ENCODE data around the gene OSER1. TPM values are rescaled to one million over a fixed set of nuclear protein-coding genes. Genes with fewer than 3 reads are reported as not detected.

Gene OSER1
- total and polyA plus RNA-seq, 2 of the 8 experiments (the other 6 are each of a cell fraction or from before 2014, with no cell fraction given): 24.5 to 31.8 TPM

DNA sequence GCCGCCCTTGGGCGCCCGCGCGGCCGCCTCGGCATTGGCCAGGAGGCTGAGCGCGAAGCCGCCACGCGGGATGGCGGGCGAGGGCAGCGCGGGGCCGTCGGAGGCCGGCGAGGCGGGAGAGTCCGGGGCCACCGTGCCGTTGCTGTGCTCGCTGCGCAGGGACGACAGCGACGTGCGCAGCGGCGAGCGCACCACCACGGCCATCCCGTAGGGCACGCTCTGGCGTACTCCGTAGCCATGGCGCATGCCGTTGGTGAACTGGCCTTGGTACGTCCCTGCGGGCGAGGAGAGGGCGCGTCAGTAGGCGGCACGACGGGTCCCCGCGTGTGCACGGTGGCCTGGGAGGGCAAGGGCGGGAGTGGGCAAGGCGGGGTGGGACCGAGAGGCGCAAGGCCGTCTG lies 50.4 kb downstream of the OSER1 start:
- Histone ChIP-seq H3K23ac (ENCODE audit: insufficient read length) (no peak overlapping the region), H3K4me2 (ENCODE audit: insufficient read depth in 1 of 2, low read depth in 2 of 2, low read length in 2 of 2) (no peak overlapping the region), H3K36me3 (ENCODE audit: control insufficient read depth in 2 of 4, insufficient read depth in 4 of 4, low read length in 3 of 4) (no peaks in the 10 kb centered on the region), H3K9ac (replicated peaks in 1 of 4; ENCODE audit: extremely low read depth in 1 of 4, low read depth in 3 of 4, low read length in 3 of 4) (no peak overlapping the region), H2AFZ (ENCODE audit: low read length) (no peak overlapping the region), H4K8ac (ENCODE audit: extremely low read depth, insufficient read depth, low read length) (peak overlapping the region; percentile 30; the same call in 1 of the 2 replicates), H4K5ac (ENCODE audit: insufficient read length, low read depth, low read length) (no peak overlapping the region), H3K18ac (ENCODE audit: extremely low read depth, low read length) (no peak overlapping the region), H3K23me2 (ENCODE audit: low read depth, low read length) (peaks cover 9% of the 10 kb centered on the region; the same call in 1 of the 2 replicates), H2BK15ac (ENCODE audit: low read length) (no peak overlapping the region), H2BK5ac (ENCODE audit: low read depth, low read length) (no peak overlapping the region), H3K14ac (ENCODE audit: insufficient read length) (no peak overlapping the region), H3K4me1 (replicated peaks in 1 of 4; ENCODE audit: control insufficient read depth in 3 of 4, insufficient read depth in 4 of 4, low read length in 3 of 4) (no peaks in the 10 kb centered on the region), H2BK20ac (ENCODE audit: low read length) (no peak overlapping the region), H3K79me2 (ENCODE audit: control insufficient read depth in 1 of 2, insufficient read depth in 2 of 2, low read length in 2 of 2) (no peaks in the 10 kb centered on the region), H2BK120ac (replicated peaks; ENCODE audit: low read depth, low read length) (no peak overlapping the region), H2AK5ac (ENCODE audit: low read depth, low read length) (no peak overlapping the region), H4K91ac (replicated peaks; ENCODE audit: insufficient read length, low read length) (no peak overlapping the region), H3K4ac (replicated peaks; ENCODE audit: insufficient read length, low read depth, low read length) (no peak overlapping the region), H3K27me3 (replicated peaks in 1 of 4; ENCODE audit: control insufficient read depth in 3 of 4, extremely low read depth in 1 of 4, insufficient read depth in 3 of 4, low read length in 3 of 4) (no peaks in the 10 kb centered on the region), H3K79me1 (ENCODE audit: low read depth, low read length) (no peaks in the 10 kb centered on the region), H3K27ac (ENCODE audit: low read depth, low read length) (no peak overlapping the region), H2BK12ac (ENCODE audit: low read depth, low read length) (peak overlapping the region; percentile 6; the same call in 1 of the 2 replicates), H3K56ac (replicated peaks; ENCODE audit: insufficient read length, low read depth, low read length) (no peak overlapping the region), H4K20me1 (replicated peaks in 1 of 2; ENCODE audit: control insufficient read depth in 1 of 2, insufficient read depth in 2 of 2, low read length in 2 of 2) (no peaks in the 10 kb centered on the region), H3K9me3 (ENCODE audit: insufficient read depth in 2 of 2, low read depth in 1 of 2, low read length in 1 of 2) (no peaks in the 10 kb centered on the region), H3K4me3 (ENCODE audit: extremely low read depth in 1 of 4, insufficient read depth in 2 of 4, low read depth in 3 of 4, low read length in 4 of 4) (no peak overlapping the region)
- FAIRE-seq (no peak), DNase-seq (ENCODE audit: low read depth in 1 of 2, low spot score in 2 of 2) (no peak)
- POLR2A ChIA-PET (ENCODE audit: partially characterized antibody): no interaction called here
- WGBS, 2 experiments (ENCODE audit: extremely low coverage in 1 of 2, insufficient coverage in 1 of 2, insufficient read length in 1 of 2, insufficient replicate concordance in 2 of 2, low coverage in 1 of 2, low lambda C conversion rate in 2 of 2, missing lambda C conversion rate in 1 of 2): 98% methylated on average over 37 of the region's 56 CpGs; no CpG with 5 or more reads in 1 of the 2 experiments
- CTCF ChIA-PET (ENCODE audit: partially characterized antibody): interaction anchor here (1.0 to 1.5 kb wide), 3 partner anchors 8 to 41 kb away, joined by 3 to 4 read pairs (median 3); no protein-coding TSS in a partner anchor
- no peak for TF ChIP-seq BCL11A (IDR thresholded peaks at IDR 0.05; ENCODE audit: low read depth in 2 of 2, low read length in 2 of 2)
- TF ChIP-seq SRF (IDR thresholded peaks at IDR 0.05; ENCODE audit: low read depth, low read length): no peak
- TF ChIP-seq KDM5A (IDR thresholded peaks at IDR 0.05; ENCODE audit: low read length): no peak
- no peak for TF ChIP-seq PHF8 (conservative IDR thresholded peaks at IDR 0.05; ENCODE audit: low read depth, low read length)
- TF ChIP-seq JUN (IDR thresholded peaks at IDR 0.05; ENCODE audit: low read depth, low read length): no peak
- no peak for TF ChIP-seq SAP30 (IDR thresholded peaks at IDR 0.05; ENCODE audit: insufficient read depth, insufficient replicate concordance, low read length)
- TF ChIP-seq GTF2F1 (IDR thresholded peaks at IDR 0.05; ENCODE audit: borderline replicate concordance, low read depth, low read length): no peak
- TF ChIP-seq CHD2 (IDR thresholded peaks at IDR 0.05; ENCODE audit: low read length): no peak
